ENCODE measurements around the gene AKIP1. TPM values are rescaled to one million over a fixed set of nuclear protein-coding genes. Genes with fewer than 3 reads are reported as not detected.

The AKIP1 gene
- polyA plus RNA-seq, 1 experiment, result 41.4 TPM

DNA sequence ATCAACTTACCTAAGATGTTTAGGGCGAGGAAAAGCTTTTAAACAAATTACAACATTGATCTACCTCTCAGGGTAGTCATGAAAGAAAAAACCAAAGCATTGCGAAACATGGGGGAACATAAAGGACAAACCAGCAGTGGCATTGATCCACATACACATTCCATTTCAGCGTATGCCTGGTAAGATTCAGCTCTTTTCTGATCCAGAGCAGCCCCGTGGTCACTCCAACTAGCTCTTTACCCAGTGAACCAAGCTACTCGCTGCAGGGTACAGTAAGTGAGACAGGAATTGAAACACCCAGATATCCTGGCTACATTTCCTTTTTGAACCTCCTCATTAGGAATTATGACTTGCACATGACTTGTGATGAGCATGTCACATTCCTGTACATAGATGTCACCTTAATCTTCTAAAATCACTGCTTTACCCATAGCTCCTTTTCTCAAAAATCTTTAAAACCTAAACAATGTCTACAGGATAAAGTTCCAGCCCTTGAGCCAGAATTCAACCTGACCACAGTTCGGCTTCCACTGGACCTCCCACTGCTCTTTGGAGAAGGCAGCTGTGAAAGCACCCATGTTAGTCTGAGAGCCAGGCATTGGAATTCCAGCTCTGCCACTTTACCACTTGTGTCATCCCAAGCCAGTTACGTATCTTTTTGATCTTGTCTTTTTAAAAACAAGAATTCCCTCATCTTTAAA, 42.9 kb upstream of the AKIP1 start:
- TF ChIP-seq CTCF (IDR thresholded peaks at IDR 0.05; ENCODE audit: low read depth, low read length), result no peak
- POLR2A ChIA-PET, result interaction anchor here (0.8 to 4.8 kb wide), 7 partner anchors 13 to 169 kb away, joined by 3 to 25 read pairs (median 4); a partner anchor contains a TSS
- H3K4me3 ChIP-seq (ENCODE audit: low read depth, low read length), result peak overlapping the region; percentile 11
- H3K27ac ChIP-seq (ENCODE audit: low read depth, low read length), result no peak overlapping the region
- no peaks in the 10 kb centered on the region for H3K9me3 ChIP-seq (ENCODE audit: control insufficient read depth, insufficient read depth, low read length)
- CTCF ChIA-PET, result interaction anchor here (0.7 to 1.3 kb wide), 9 partner anchors 14 to 177 kb away, joined by 3 to 5 read pairs (median 3); no protein-coding TSS in a partner anchor
- no peaks in the 10 kb centered on the region for H3K27me3 ChIP-seq (ENCODE audit: control insufficient read depth, insufficient read depth, low read length)
- DNase-seq (ENCODE audit: low read depth, low spot score), result no peak

DNA sequence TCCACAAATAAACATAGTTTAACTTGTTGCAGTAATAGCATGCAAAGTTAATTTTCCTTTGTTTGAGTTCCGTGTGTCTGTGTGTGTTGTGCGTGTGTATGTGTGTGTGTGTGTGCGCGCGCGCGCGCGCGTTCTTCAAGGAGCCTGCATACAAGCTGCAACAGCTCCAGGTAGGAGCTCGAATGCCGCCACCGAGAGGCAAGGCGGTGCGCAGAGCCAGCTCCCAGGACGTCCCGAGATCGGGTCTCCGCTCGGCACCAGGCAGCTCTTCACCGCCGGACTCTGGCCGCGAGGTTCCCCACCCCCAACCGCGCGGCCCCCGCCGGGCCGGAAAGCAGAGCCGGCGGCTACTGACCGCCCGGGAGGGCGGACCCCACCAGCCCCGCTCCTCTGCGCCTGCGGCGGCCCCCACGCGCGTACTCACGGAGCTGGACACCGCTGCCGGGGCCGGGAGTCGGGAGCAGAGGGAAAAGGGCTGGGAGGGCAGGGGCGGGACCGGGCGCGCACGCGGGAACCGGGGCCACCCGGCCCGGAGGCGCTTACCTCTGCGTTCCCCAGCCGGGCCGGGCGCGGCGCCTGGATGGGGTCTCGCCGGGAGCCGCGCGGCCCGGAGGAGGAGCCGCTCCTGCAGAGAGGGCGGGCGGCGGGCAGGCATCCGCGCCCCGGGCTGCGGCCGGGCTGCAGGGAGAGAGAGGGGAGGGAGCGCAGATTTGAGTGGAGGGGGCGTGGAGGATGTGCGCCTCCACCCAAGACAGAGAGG, 40.4 kb upstream of the AKIP1 start:
- no peaks in the 10 kb centered on the region for H3K9me3 ChIP-seq (ENCODE audit: control insufficient read depth, insufficient read depth, low read length)
- DNase-seq (ENCODE audit: low read depth, low spot score), result peak; percentile 29
- TF ChIP-seq CTCF (IDR thresholded peaks at IDR 0.05; ENCODE audit: low read depth, low read length), result no peak
- peak overlapping the region; percentile 76 for H3K4me3 ChIP-seq (ENCODE audit: low read depth, low read length)
- peak overlapping the region; percentile 58 for H3K27ac ChIP-seq (ENCODE audit: low read depth, low read length)
- ChIA-PET CTCF (interaction anchor here (0.6 to 1.0 kb wide), 5 partner anchors 10 to 156 kb away, joined by 4 to 18 read pairs (median 4); no protein-coding TSS in a partner anchor), POLR2A (interaction anchor here (0.6 to 4.8 kb wide), 18 partner anchors 31 to 234 kb away, joined by 3 to 25 read pairs (median 7); partner anchors contain the start of gene AKIP1)
- H3K27me3 ChIP-seq (ENCODE audit: control insufficient read depth, insufficient read depth, low read length), result no peaks in the 10 kb centered on the region

DNA sequence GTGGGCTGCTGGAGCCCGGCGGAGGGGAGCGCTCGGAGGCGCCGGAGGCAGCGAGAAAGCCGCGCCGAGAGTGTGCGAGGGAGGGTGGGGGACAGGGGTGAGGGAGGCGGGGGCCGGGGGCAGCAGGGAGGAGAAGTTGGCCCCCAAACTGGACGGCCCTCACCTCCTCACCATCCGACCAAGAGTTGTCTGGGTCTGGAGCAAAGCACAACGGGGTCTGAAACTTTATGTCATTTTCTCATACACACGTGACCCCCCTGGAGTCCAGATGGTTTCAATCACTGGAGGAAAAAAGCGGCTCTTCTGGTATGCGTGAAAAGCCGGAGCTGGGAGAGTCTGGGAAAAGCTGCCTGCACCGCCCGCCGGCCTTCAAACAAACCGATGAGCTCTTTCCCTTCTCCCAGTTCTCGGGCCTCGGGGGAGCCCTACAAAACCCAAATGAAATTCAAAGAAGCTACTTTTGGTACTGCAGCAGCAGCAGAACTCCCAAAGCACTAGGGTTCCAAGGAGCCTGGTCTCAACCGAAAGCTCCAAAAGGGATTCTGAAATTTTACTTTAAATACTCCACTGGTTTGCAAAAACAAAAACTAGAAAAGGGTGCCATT, 39.7 kb upstream of the AKIP1 start:
- DNase-seq (ENCODE audit: low read depth, low spot score), result peak; percentile 87
- TF ChIP-seq CTCF (IDR thresholded peaks at IDR 0.05; ENCODE audit: low read depth, low read length), result no peak
- POLR2A ChIA-PET, result interaction anchor here (0.5 to 4.8 kb wide), 23 partner anchors 13 to 266 kb away, joined by 3 to 25 read pairs (median 4); a partner anchor contains a TSS
- peak overlapping the region; percentile 76 for H3K4me3 ChIP-seq (ENCODE audit: low read depth, low read length)
- H3K27ac ChIP-seq (ENCODE audit: low read depth, low read length), result peak overlapping the region; percentile 58
- H3K9me3 ChIP-seq (ENCODE audit: control insufficient read depth, insufficient read depth, low read length), result no peaks in the 10 kb centered on the region
- CTCF ChIA-PET, result interaction anchor here (0.8 to 1.0 kb wide), 2 partner anchors 9 to 88 kb away, joined by 4 read pairs; no protein-coding TSS in a partner anchor
- no peaks in the 10 kb centered on the region for H3K27me3 ChIP-seq (ENCODE audit: control insufficient read depth, insufficient read depth, low read length)

DNA sequence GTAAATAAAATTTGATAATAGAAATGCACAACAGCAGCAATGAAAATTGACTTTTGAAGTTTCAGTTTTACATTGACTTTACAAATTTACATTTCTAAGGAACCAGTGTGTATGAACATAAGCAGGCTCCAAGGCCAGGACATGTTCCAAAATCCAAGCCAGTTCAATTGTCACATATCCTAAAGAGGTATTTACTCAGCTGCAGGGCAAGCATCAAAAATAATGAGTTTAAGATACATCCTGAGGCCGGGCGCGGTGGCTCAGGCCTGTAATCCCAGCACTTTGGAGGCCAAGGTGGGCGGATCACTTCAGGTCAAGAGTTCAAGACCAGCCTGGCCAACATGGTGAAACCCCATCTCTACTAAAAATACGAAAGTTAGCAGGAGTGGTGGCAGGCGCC, 39.0 kb upstream of the AKIP1 start:
- no peaks in the 10 kb centered on the region for H3K9me3 ChIP-seq (ENCODE audit: control insufficient read depth, insufficient read depth, low read length)
- H3K27ac ChIP-seq (ENCODE audit: low read depth, low read length), result peak overlapping the region; percentile 41
- ChIA-PET POLR2A (interaction anchor here (0.5 to 4.8 kb wide), 17 partner anchors 12 to 266 kb away, joined by 3 to 25 read pairs (median 4); no protein-coding TSS in a partner anchor), CTCF (interaction anchor here (1.0 to 1.3 kb wide), 2 partner anchors 58 to 87 kb away, joined by 3 to 4 read pairs; no protein-coding TSS in a partner anchor)
- TF ChIP-seq CTCF (IDR thresholded peaks at IDR 0.05; ENCODE audit: low read depth, low read length), result no peak
- H3K4me3 ChIP-seq (ENCODE audit: low read depth, low read length), result no peak overlapping the region; the same call in 1 of the 2 replicates
- DNase-seq (ENCODE audit: low read depth, low spot score), result no peak
- no peaks in the 10 kb centered on the region for H3K27me3 ChIP-seq (ENCODE audit: control insufficient read depth, insufficient read depth, low read length)
